ENCODE results near the gene RGS6.

DNA sequence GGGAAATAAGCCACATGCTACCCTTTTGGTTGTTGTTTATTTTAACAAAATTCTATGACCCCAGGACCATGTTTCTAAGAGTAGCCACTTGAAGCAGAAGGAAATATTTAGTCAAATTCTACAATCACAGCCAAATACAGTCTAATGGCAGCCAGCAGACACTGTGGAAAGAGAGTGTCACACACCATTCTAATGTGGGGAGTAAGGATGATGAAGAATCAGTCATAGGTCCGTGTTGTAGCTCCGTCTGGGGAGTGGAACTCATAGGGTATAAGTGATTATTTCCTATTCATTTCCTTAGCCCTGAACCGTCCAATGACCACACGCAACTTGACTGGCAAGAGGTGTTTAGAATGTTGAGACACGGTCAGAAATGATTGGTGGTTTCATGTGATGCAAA lies 500.5 kb downstream of the RGS6 start:
- TF ChIP-seq GATA2 (IDR thresholded peaks at IDR 0.05; ENCODE audit: low read depth, low read length), result no peak
- TF ChIP-seq GATA3 (IDR thresholded peaks at IDR 0.05; ENCODE audit: low read depth, low read length), result no peak
